Duodenal mucosa (tissue), 2 donors: ENCODE data around the gene PITPNM3.

Experiments used
- H3K27ac ChIP-seq: one replicate; pipeline ENCODE4 v1.7.0; 2013; ENCODE audit warnings: low read depth, low read length
- H3K27me3 ChIP-seq, 2 donors: one replicate each; pipeline ENCODE4 v1.7.0; 2013; ENCODE audit warnings: low read length in 2 of 2, control low read depth in 1 of 2; ENCODE audit not compliant: insufficient read depth in 2 of 2, control insufficient read depth in 1 of 2
- H3K36me3 ChIP-seq, 2 donors: one replicate each; pipeline ENCODE4 v1.7.0; 2013; ENCODE audit warnings: low read length in 2 of 2, control low read depth in 1 of 2; ENCODE audit not compliant: insufficient read depth in 2 of 2, control insufficient read depth in 1 of 2
- H3K4me1 ChIP-seq, 2 donors: one replicate each; pipeline ENCODE4 v1.7.0; 2013; ENCODE audit warnings: low read length in 2 of 2, control low read depth in 1 of 2; ENCODE audit not compliant: insufficient read depth in 2 of 2, control insufficient read depth in 1 of 2
- H3K4me3 ChIP-seq, 2 donors: one replicate each; pipeline ENCODE4 v1.7.0; 2013; ENCODE audit warnings: low read length in 2 of 2, low read depth in 1 of 2
- H3K9ac ChIP-seq, 2 donors: one replicate each; pipeline ENCODE4 v1.7.0; 2013; ENCODE audit warnings: low read length in 2 of 2, low read depth in 1 of 2
- H3K9me3 ChIP-seq, 2 donors: one replicate each; pipeline ENCODE4 v1.7.0; 2013; ENCODE audit warnings: low read length in 2 of 2, control low read depth in 1 of 2; ENCODE audit not compliant: control insufficient read depth in 1 of 2

PITPNM3 gene

GRCh38 chr17:6464446-6465041 is 91.8 kb downstream of the PITPNM3 start:
- Histone ChIP-seq H3K9me3 (no peaks in the 10 kb centered on the region), H3K9ac (no peak overlapping the region), H3K27ac (no peak overlapping the region), H3K4me3 (no peak overlapping the region), H3K4me1 (no peaks in the 10 kb centered on the region), H3K27me3 (no peaks in the 10 kb centered on the region), H3K36me3 (no peaks in the 10 kb centered on the region)

GRCh38 chr17:6463616-6464445 is 92.5 kb downstream of the PITPNM3 start:
- Histone ChIP-seq H3K4me3 (no peak overlapping the region), H3K27ac (no peak overlapping the region), H3K9ac (no peak overlapping the region), H3K27me3 (no peaks in the 10 kb centered on the region), H3K9me3 (no peaks in the 10 kb centered on the region), H3K4me1 (no peaks in the 10 kb centered on the region), H3K36me3 (no peaks in the 10 kb centered on the region)

DNA sequence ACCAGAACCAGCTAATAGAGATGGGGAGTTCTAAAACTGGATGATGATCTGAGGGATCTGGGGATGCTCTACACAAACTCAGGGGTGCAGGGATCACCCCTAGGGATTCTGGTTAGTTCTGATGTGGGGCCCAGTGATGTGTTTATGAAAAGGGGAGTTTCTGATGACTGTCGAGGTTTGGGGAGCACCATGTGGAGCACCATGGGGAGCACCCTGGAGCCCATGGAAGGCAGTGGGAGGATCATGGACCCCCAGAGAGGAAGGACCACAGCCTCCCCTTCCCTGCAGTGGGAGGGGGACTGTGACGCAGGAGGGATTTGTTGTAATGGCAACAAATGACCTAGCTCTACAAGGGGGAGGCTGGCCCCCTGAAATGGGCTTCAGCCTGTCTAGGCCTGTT is 93.7 kb downstream of the PITPNM3 start:
- no peaks in the 10 kb centered on the region for H3K36me3 ChIP-seq
- no peak overlapping the region for H3K4me3 ChIP-seq
- H3K27me3 ChIP-seq, result no peaks in the 10 kb centered on the region

DNA sequence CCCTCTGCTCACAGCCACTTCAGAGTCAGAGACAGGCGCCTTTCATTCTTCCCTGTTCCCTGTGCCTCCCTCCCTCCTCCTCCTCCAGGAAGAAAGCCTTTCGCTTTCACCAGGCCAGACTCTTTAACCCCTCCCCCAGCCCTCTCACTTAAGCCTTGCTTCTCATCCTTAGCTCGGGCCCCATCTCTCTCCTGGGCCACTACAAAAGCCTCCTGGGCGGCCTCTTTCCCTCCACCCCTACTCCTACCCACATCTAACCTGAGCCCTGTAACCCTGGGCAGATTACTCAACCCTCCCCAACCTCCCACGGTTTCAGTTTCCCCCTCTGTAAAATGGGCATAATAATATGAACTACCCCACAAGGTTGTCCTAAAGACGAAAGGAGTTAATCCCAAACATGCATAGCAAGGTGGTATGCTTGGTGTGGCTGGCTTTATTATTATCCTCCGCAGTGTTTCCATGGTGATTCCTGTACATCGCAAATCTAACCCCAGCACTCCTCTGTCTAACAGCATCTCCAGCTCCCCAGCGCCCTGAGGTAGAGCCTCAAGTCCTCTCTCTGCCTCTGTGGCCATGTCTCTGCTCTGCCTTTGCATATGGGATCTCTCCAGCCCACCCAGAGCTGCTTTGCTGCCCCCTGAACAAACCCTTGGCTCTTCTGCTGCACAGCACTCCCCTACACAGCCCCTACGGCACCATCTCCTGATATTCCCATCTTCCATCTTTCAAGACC is 94.4 kb downstream of the PITPNM3 start:
- no peak overlapping the region for H3K27ac ChIP-seq
- no peak overlapping the region for H3K4me3 ChIP-seq
- H3K9ac ChIP-seq, result no peak overlapping the region
- H3K36me3 ChIP-seq, result no peaks in the 10 kb centered on the region
- H3K9me3 ChIP-seq, result no peaks in the 10 kb centered on the region
- H3K4me1 ChIP-seq, result peaks cover 6 to 9% of the 10 kb centered on the region in 2 donors
- H3K27me3 ChIP-seq, result no peaks in the 10 kb centered on the region

More for the DNA sequence above, 93.7 kb downstream of the PITPNM3 start:
- H3K4me1 ChIP-seq, result peaks cover 3 to 4% of the 10 kb centered on the region in 2 donors
- no peak overlapping the region for H3K27ac ChIP-seq
- H3K9me3 ChIP-seq, result no peaks in the 10 kb centered on the region
- no peak overlapping the region for H3K9ac ChIP-seq

GRCh38 chr17:6461246-6461645 is 95.1 kb downstream of the PITPNM3 start:
- no peaks in the 10 kb centered on the region for H3K36me3 ChIP-seq
- H3K27me3 ChIP-seq, result no peaks in the 10 kb centered on the region
- no peak overlapping the region for H3K4me3 ChIP-seq
- H3K9me3 ChIP-seq, result no peaks in the 10 kb centered on the region
- peaks cover 6 to 10% of the 10 kb centered on the region in 2 donors for H3K4me1 ChIP-seq
- H3K27ac ChIP-seq, result no peak overlapping the region
- H3K9ac ChIP-seq, result no peak overlapping the region

DNA sequence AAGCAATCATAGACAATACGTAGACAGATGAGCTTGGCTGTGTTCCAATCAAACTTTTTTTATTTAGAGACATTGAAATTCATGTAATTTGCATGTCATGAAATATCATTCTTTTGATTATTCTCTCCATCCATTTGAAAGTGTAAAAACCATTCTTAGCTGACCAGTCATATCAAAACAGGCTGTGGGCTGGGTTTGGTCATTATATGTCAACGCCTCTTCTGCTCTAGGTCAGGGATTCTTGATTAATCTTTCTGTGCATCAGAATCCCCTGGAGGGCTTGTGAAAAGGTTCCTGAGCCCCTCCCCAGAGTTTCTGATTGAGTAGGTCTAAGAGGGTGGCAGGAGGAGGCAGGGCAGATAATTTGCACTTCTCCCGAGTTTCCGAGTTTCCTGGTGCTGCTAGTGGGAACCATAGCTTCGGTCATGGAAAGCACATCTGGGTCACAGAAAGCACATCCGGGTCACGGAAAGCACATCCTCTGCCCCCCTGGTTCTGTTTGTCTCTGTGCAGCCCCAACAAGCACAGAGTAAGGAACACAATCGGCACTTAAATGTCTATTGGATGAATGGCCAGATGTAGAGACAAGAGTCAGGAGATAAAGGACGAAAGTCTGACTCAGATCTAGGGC is 95.7 kb downstream of the PITPNM3 start:
- no peaks in the 10 kb centered on the region for H3K9me3 ChIP-seq
- H3K27ac ChIP-seq, result no peak overlapping the region
- H3K4me1 ChIP-seq, result peaks cover 6 to 10% of the 10 kb centered on the region in 2 donors
- H3K4me3 ChIP-seq, result no peak overlapping the region
- no peak overlapping the region for H3K9ac ChIP-seq
- no peaks in the 10 kb centered on the region for H3K27me3 ChIP-seq
- H3K36me3 ChIP-seq, result no peaks in the 10 kb centered on the region

- H3K27ac ChIP-seq, result no peak overlapping the region
- no peaks in the 10 kb centered on the region for H3K36me3 ChIP-seq
- peaks cover 10 to 11% of the 10 kb centered on the region in 2 donors for H3K4me1 ChIP-seq
These were observed 97.8 kb downstream of the PITPNM3 start for GRCh38 chr17:6458460-6458950.

DNA sequence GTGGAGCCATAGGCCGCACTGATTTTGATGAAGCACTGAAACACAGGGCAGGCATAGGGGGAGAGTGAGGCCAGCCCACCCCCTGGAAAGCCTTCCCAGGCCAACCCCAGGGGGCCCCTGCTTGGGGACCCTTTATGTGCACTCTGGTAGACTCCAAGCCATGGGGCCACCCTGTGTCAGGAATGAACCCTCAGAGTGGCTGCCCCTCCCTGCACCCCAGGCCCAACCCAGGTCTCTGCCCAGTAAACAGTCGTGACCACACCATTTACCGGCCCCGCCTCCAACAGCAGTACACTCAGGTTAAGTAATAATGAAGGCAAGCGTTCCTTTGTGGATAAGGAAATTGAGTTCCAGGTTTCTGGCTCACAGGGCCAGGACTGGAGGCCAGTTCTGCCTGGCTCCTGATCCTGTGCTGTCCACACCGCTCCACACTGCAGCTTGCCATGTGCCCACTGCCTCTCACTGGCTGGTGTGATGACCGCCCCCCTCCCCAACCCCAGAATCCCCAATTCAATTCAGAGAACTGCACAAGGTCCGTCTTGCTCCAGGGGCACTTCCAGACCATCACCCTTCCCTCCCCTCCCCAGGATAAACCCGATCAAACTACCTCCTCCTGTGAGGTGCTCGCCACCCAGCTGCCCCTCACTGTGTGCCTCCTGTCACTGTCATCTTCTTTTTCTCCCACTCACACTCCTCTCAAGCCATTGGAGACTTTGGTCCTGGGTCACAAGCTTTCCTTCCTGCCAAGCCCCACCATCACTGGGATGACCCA is 98.5 kb downstream of the PITPNM3 start:
- Histone ChIP-seq H3K27ac (no peak overlapping the region), H3K9me3 (no peaks in the 10 kb centered on the region), H3K4me3 (no peak overlapping the region), H3K9ac (no peak overlapping the region), H3K36me3 (no peaks in the 10 kb centered on the region), H3K4me1 (peaks cover 10 to 11% of the 10 kb centered on the region in 2 donors), H3K27me3 (no peaks in the 10 kb centered on the region)

More at GRCh38 chr17:6458460-6458950, 97.8 kb downstream of the PITPNM3 start:
- no peaks in the 10 kb centered on the region for H3K9me3 ChIP-seq
- H3K27me3 ChIP-seq, result no peaks in the 10 kb centered on the region
- H3K9ac ChIP-seq, result no peak overlapping the region
- H3K4me3 ChIP-seq, result no peak overlapping the region

GRCh38 chr17:6456914-6457687 is 99.3 kb downstream of the PITPNM3 start:
- H3K9ac ChIP-seq, result no peak overlapping the region
- peaks cover 10 to 11% of the 10 kb centered on the region in 2 donors for H3K4me1 ChIP-seq
- no peak overlapping the region for H3K27ac ChIP-seq

More at GRCh38 chr17:6456914-6457687, 99.3 kb downstream of the PITPNM3 start:
- Histone ChIP-seq H3K27me3 (no peaks in the 10 kb centered on the region), H3K36me3 (no peaks in the 10 kb centered on the region), H3K4me3 (no peak overlapping the region), H3K9me3 (no peaks in the 10 kb centered on the region)
